Measurements from ENCODE around the gene ZNF423.

ZNF423 gene

DNA sequence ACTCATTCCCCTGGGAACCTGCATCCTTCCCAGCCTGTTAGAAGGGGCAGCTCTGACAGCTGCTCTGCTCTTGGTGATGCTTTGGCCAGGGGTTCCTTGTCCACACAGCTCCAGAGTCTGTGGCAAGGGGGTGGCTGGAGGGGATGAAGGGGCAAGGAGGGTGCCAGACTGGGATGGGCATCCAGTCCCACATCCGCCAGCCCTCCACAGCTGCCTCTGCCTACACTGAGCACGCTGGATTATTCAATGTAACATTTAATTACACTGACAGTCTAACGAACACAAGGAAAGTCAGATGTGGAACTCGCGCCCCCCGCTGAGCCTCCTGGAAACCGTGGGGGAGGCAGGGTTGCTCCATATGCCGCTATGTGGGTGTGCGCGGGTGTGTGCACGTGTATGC is 381.2 kb downstream of the ZNF423 start:
- Histone ChIP-seq H3K9ac (ENCODE audit: low read depth, low read length) (no peak overlapping the region), H3K27ac (ENCODE audit: low read length) (no peak overlapping the region), H3K36me3 (ENCODE audit: insufficient read depth, low read length) (no peaks in the 10 kb centered on the region), H3K4me3 (ENCODE audit: low read depth in 1 of 2, low read length in 2 of 2) (no peak overlapping the region), H3K9me3 (ENCODE audit: insufficient read depth, low read length, severe bottlenecking) (no peaks in the 10 kb centered on the region), H3K4me1 (ENCODE audit: insufficient read depth, low read length) (peaks cover 5% of the 10 kb centered on the region), H4K20me1 (ENCODE audit: insufficient read depth, low read length) (no peaks in the 10 kb centered on the region), H3K79me2 (ENCODE audit: insufficient read depth, low read length) (no peaks in the 10 kb centered on the region), H3K4me2 (ENCODE audit: insufficient read depth, low read length) (no peak overlapping the region), H2AFZ (ENCODE audit: low read depth, low read length) (no peak overlapping the region), H3K27me3 (ENCODE audit: insufficient read depth, low read length, poor library complexity) (no peaks in the 10 kb centered on the region)
- TF ChIP-seq, protein P1, sequence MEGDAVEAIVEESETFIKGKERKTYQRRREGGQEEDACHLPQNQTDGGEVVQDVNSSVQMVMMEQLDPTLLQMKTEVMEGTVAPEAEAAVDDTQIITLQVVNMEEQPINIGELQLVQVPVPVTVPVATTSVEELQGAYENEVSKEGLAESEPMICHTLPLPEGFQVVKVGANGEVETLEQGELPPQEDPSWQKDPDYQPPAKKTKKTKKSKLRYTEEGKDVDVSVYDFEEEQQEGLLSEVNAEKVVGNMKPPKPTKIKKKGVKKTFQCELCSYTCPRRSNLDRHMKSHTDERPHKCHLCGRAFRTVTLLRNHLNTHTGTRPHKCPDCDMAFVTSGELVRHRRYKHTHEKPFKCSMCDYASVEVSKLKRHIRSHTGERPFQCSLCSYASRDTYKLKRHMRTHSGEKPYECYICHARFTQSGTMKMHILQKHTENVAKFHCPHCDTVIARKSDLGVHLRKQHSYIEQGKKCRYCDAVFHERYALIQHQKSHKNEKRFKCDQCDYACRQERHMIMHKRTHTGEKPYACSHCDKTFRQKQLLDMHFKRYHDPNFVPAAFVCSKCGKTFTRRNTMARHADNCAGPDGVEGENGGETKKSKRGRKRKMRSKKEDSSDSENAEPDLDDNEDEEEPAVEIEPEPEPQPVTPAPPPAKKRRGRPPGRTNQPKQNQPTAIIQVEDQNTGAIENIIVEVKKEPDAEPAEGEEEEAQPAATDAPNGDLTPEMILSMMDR (IDR thresholded peaks at IDR 0.05; ENCODE audit: borderline replicate concordance, extremely low read depth, low read length, poor library complexity, severe bottlenecking) = no peak
- TF ChIP-seq EZH2 (IDR thresholded peaks at IDR 0.05; ENCODE audit: borderline replicate concordance, low read depth, low read length, severe bottlenecking) = no peak
- ATAC-seq (ENCODE audit: insufficient read depth, low read depth) (no peak), DNase-seq (no peak)

DNA sequence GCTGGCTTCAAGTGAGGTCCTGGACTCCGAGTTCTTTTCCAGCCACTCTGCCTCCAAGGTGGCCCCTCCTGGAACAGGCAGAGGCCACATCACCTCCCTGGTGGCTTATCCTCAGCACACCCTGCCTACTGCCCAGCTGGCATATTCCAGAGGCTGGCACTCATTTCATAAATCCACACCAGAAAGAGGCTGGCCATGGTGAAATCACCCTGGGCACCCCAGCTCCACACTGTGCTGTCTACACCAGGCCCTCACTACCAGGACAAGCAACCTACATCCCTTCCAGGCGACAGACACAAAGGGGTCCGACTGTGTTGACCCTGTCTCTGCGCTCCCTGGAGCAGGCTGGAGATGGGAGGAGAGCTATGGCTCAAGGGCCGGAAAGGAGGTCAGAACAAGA is 382.1 kb downstream of the ZNF423 start:
- peak overlapping the region; percentile 14; the same call in 1 of the 2 replicates for H3K27ac ChIP-seq (ENCODE audit: low read length)
- no peaks in the 10 kb centered on the region for H4K20me1 ChIP-seq (ENCODE audit: insufficient read depth, low read length)
- ATAC-seq (ENCODE audit: insufficient read depth, low read depth) = no peak
- peaks cover 13% of the 10 kb centered on the region for H3K4me1 ChIP-seq (ENCODE audit: insufficient read depth, low read length)
- no peak overlapping the region for H2AFZ ChIP-seq (ENCODE audit: low read depth, low read length)
- no peak overlapping the region for H3K9ac ChIP-seq (ENCODE audit: low read depth, low read length)
- H3K4me2 ChIP-seq (ENCODE audit: insufficient read depth, low read length) = no peak overlapping the region
- no peaks in the 10 kb centered on the region for H3K79me2 ChIP-seq (ENCODE audit: insufficient read depth, low read length)
- H3K4me3 ChIP-seq (ENCODE audit: low read depth in 1 of 2, low read length in 2 of 2) = no peak overlapping the region
- H3K9me3 ChIP-seq (ENCODE audit: insufficient read depth, low read length, severe bottlenecking) = no peaks in the 10 kb centered on the region
- no peak for TF ChIP-seq EZH2 (IDR thresholded peaks at IDR 0.05; ENCODE audit: borderline replicate concordance, low read depth, low read length, severe bottlenecking)
- TF ChIP-seq, protein P1 (IDR thresholded peaks at IDR 0.05; ENCODE audit: borderline replicate concordance, extremely low read depth, low read length, poor library complexity, severe bottlenecking) = no peak
- no peaks in the 10 kb centered on the region for H3K36me3 ChIP-seq (ENCODE audit: insufficient read depth, low read length)
- H3K27me3 ChIP-seq (ENCODE audit: insufficient read depth, low read length, poor library complexity) = no peaks in the 10 kb centered on the region
- DNase-seq = no peak

DNA sequence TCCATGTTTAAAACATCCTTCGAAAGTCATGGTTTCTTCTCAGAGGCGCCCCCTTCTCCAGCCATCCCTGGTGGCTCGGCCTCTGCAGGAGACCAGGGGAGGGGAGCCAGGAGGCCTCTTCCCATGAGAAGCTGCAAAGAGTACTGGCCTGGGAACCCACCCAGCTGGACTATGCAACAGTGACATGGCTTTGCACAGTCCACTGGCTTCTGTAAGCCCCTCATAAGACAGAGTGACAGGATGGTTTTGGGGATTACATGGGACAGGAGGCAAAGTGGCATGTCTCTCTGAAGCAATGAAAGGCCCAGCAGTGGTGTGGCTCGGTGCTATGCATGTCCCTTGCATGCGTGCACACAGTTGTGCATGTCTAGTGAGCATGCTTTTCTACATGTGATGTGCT is 382.8 kb downstream of the ZNF423 start:
- H3K9me3 ChIP-seq (ENCODE audit: insufficient read depth, low read length, severe bottlenecking) = no peaks in the 10 kb centered on the region
- H3K79me2 ChIP-seq (ENCODE audit: insufficient read depth, low read length) = no peaks in the 10 kb centered on the region
- H4K20me1 ChIP-seq (ENCODE audit: insufficient read depth, low read length) = no peaks in the 10 kb centered on the region
- ATAC-seq (ENCODE audit: insufficient read depth, low read depth) (no peak), DNase-seq (peak; percentile 3)
- H3K27me3 ChIP-seq (ENCODE audit: insufficient read depth, low read length, poor library complexity) = no peaks in the 10 kb centered on the region
- no peak overlapping the region for H3K9ac ChIP-seq (ENCODE audit: low read depth, low read length)
- H3K4me1 ChIP-seq (ENCODE audit: insufficient read depth, low read length) = peaks cover 14% of the 10 kb centered on the region
- H3K4me2 ChIP-seq (ENCODE audit: insufficient read depth, low read length) = no peak overlapping the region
- H3K4me3 ChIP-seq (ENCODE audit: low read depth in 1 of 2, low read length in 2 of 2) = no peak overlapping the region
- TF ChIP-seq, protein P1 (IDR thresholded peaks at IDR 0.05; ENCODE audit: borderline replicate concordance, extremely low read depth, low read length, poor library complexity, severe bottlenecking) = no peak
- TF ChIP-seq EZH2 (IDR thresholded peaks at IDR 0.05; ENCODE audit: borderline replicate concordance, low read depth, low read length, severe bottlenecking) = no peak
- no peaks in the 10 kb centered on the region for H3K36me3 ChIP-seq (ENCODE audit: insufficient read depth, low read length)
- no peak overlapping the region for H3K27ac ChIP-seq (ENCODE audit: low read length)
- no peak overlapping the region for H2AFZ ChIP-seq (ENCODE audit: low read depth, low read length)

DNA sequence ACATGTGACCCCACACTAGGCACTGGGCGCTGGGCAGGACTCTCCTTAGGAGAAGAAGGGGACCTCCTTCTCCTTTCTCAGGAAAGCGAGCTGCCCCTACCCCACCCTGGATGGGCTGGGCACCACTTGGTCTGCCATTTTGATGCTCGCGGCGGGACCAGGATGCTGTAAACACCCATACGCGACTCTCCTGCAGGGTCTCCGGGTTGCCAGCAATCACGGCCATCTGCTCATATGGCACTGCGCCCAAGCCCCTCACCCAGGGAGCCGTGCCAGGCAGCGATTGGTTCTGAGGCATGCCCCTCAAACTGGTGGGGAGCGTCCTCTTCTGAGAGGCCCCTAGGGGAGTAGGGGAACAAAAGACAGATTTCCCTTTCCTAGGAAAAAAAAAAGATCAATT is 383.3 kb downstream of the ZNF423 start:
- Histone ChIP-seq H3K9me3 (ENCODE audit: insufficient read depth, low read length, severe bottlenecking) (no peaks in the 10 kb centered on the region), H3K4me2 (ENCODE audit: insufficient read depth, low read length) (no peak overlapping the region), H3K79me2 (ENCODE audit: insufficient read depth, low read length) (no peaks in the 10 kb centered on the region), H3K27ac (ENCODE audit: low read length) (no peak overlapping the region), H3K9ac (ENCODE audit: low read depth, low read length) (no peak overlapping the region), H3K36me3 (ENCODE audit: insufficient read depth, low read length) (no peaks in the 10 kb centered on the region), H2AFZ (ENCODE audit: low read depth, low read length) (no peak overlapping the region), H4K20me1 (ENCODE audit: insufficient read depth, low read length) (no peaks in the 10 kb centered on the region), H3K4me1 (ENCODE audit: insufficient read depth, low read length) (peaks cover 14% of the 10 kb centered on the region), H3K27me3 (ENCODE audit: insufficient read depth, low read length, poor library complexity) (no peaks in the 10 kb centered on the region), H3K4me3 (ENCODE audit: low read depth in 1 of 2, low read length in 2 of 2) (no peak overlapping the region)
- DNase-seq (peak; percentile 3), ATAC-seq (ENCODE audit: insufficient read depth, low read depth) (no peak)
- TF ChIP-seq EZH2 (IDR thresholded peaks at IDR 0.05; ENCODE audit: borderline replicate concordance, low read depth, low read length, severe bottlenecking) = no peak
- TF ChIP-seq, protein P1 (IDR thresholded peaks at IDR 0.05; ENCODE audit: borderline replicate concordance, extremely low read depth, low read length, poor library complexity, severe bottlenecking) = no peak
